Suppressor macrophage (primary cell): ENCODE measurements around the gene CHST12.
"Not testable (repeated sequence)": the region's sequence is repeated elsewhere in the genome, so short reads cannot be mapped to it uniquely, and the experiment has no call there.

Source experiments
- DNase-seq, 4 experiments: peaks; one replicate each; pipeline ENCODE4 v3.0.0-alpha.2; 2020 to 2022
- total RNA-seq, 17 experiments: gene quantifications; one replicate each; lab custom pipeline; 2026; ENCODE audit warnings: mixed read lengths in 6 of 17, inconsistent platforms in 3 of 17; lab: John Stamatoyannopoulos, UW

The CHST12 gene
- 5.5 to 17.8 (median 11.7) reads per million in 17 experiments for total RNA-seq

DNA sequence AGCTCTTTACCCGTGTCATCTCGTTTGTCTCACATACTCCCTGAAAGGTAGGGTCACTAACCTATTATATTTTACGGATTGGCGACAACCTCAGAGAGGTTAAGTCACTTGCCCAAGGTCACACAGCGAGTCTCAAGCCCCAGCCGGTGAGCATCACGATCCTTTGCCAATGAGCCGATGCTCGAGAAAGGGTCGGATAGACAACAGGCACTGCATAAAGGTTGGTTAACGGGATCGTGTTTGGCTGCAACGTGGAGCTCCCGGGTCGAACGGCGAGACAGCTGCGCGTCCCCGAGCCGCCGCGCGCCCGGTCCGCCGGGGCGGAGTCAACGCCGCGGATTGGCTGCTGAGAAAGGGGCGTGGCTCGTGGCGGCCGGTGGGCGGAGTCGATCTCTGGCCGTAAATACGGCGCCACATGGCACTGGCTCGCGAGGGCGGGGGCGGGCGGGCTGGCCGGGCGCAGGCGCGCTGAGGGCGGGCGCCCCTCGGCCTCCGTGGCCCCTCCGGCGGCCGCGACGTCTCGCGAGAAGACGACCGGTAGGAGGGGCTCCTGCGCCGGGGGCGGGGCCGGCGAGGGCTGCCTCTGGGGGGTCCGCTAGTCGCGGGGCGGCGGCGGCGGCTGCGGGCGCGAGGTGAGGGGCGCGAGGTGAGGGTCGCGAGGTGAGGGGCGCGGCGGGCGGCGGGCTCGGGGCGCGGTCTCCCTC is at the start of gene CHST12:
Gene CHST12 (plus strand): TSS at position 598 of the 704 bp plus-strand sequence. CDS start 29,029 bp downstream, outside the sequence.
- peak; percentile 96 to 99 (median 98) for DNase-seq

DNA sequence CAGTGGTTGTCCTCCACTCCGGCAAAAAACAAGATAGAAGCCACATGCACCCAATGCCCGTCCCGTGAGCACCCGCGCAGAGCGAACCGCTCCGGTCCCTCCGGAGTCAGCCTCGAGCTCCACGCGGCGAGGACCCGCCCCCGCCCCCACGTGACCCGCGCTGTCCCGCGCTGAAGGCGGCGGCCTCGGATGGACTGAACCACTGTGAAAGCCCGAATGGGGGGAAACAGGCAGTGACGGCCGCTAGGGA is 49.5 kb upstream of the CHST12 start:
- peak; percentile 90 to 96 (median 94) for DNase-seq

DNA sequence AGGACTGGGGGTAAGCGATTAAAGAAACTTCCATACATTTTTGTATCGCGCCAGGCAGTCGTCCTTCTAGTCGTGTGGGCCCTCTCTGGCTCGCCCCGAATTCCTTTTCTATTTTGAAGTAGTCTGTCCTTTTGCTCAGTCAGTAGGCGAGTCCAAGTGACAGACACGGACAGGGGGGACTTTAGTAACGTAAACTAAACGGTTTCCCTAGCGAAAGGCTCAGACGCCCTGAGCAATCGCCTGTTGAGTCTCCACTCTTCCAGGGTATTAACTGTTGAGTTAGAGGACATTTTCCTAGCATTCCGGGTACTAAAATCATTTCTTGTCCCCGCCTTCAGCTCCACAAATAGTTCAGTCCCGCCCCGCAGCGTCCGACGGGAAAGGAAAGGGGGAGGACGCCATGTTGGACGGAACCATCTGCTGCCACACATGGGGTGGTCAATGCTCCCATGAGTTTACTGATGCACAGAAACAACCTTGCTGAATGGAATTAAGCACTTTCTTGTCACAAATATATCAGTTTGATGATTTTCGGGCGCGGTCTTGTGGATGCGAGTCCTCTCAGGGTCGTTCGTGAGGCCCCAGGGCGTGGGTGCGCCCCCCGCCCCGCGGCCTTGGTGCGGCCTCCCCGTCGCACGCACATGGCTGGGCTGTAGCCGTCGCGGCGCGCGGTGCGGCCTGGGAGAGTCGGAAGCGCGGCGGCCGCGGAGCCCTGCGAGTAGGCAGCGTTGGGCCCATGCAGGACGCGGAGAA is 49.0 kb upstream of the CHST12 start, which contains the start of gene EIF3B:
Gene EIF3B (plus strand): TSS at position 642 of the 753 bp plus-strand sequence. CDS start 95 bp downstream, at position 737.
- peak; percentile 95 to 98 (median 96) for DNase-seq

DNA sequence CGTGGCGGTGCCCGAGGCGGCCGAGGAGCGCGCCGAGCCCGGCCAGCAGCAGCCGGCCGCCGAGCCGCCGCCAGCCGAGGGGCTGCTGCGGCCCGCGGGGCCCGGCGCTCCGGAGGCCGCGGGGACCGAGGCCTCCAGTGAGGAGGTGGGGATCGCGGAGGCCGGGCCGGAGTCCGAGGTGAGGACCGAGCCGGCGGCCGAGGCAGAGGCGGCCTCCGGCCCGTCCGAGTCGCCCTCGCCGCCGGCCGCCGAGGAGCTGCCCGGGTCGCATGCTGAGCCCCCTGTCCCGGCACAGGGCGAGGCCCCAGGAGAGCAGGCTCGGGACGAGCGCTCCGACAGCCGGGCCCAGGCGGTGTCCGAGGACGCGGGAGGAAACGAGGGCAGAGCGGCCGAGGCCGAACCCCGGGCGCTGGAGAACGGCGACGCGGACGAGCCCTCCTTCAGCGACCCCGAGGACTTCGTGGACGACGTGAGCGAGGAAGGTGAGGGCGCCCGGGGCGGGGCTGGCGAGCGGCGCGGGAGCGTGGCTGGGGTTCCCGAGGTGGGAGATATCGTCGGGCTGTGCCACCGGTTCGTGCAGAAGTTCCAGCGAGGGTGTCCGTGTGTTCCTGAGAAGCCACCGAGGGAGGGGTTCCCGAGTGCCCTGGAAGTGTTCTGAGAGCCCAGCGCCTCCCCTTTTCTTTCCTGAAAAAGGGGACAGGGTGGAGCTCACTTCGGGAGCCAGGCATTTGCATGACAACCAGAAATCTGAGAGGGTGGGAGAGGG is 48.3 kb upstream of the CHST12 start:
- peak; percentile 5 to 44 (median 32) for DNase-seq

DNA sequence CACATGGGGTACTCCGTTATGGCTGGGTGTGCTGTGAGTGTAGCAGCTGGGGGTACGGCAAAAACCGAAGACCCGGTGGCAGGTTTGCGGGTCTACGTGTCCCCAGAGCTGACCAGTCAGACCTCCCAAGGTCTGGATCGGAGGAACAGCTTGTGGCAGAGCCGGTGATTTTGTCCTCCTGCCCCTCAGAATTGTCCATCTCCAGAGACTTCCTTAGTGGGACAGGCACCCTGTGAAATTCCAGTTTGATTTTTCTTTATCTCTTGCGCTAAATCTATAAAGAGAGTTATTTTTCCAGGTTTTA is 47.8 kb upstream of the CHST12 start:
- peak in 2 of 4 experiments; percentile 10 to 18 for DNase-seq

DNA sequence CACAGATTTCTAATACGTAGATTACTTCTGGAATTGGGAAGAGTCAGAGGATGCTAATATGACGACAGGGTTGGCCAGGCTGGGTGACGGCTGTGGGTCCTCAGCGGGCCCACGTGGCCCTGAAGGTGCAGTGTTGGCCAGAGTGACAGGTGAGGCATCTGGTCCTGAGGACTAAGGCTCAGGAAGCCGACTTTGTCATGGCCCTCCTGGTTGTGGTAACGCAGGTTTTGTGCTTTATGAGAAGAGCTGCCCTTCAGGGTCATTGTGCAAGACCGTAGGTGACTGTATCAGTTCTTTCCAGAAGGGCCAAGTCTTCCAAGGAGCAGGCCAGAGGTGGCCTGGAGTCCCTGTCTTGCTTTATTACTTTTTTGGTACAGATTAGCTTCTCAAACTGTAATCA is 46.2 kb upstream of the CHST12 start:
- no peak for DNase-seq

DNA sequence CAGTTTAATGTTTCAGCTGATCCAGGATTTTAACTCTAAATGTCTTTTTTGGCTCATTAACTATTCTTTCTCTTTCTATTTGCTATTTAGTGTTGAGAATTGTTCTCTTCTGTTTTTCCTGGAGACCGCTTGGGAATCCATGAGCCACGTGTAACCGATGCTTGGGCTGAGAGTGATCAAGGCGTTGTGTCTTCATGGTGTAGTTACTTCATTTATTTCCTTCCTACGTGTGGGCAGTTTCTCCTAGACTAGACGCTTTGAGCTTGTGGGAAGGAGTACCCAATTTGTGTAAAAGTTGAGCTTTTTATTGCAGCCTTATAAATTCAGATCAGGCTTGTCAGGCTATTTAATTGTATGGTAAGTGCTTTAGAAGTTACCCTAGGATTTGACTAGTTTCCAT is 45.8 kb upstream of the CHST12 start:
- DNase-seq: peak; percentile 12 to 52 (median 48)

DNA sequence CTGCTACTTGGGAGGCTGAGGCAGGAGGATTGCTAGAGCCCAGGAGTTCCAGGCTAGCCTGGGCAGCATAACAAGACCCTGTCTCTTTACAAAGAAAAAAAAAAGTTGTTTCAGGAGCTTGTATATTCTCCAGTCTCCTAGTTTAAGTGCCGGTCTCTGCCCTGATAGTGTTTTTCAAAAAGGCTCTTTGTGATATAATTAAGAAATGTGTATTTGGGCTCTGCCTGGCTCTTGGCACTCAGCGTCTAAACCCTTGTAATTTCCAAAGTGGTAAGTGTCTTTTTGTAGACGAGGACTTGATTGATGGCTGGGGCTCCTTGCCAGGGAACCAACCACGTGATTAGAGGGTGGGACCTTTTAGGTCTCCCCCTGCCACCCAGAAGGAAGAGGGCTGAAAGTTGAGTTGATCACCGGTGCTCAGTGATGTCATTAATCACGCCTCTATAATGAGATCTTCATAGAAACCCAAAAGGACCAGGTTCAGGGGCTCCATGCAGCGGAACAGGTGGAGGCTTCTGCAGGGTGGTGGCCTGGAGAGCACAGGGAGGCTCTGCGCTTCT is 44.4 kb upstream of the CHST12 start:
- no peak for DNase-seq

DNA sequence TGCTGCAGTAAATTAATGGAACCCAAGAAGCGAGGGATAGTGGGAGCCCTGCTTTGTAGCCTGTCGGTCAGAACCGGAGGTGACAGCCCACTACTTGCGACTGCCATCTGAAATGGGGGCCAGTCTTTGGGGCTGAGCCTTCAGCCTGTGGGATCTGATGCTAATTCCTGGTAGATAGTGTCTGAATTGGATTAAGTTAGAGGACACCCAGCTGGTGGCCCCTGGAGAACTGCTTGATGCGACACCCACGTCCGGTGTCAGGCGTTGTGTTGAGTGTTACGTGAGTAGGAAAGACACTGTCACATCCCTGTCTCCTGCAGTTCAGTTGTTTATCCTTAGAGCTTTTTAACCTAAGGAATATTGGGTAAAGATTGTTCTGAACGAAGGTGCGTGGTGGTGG is 43.8 kb upstream of the CHST12 start:
- DNase-seq: no peak

DNA sequence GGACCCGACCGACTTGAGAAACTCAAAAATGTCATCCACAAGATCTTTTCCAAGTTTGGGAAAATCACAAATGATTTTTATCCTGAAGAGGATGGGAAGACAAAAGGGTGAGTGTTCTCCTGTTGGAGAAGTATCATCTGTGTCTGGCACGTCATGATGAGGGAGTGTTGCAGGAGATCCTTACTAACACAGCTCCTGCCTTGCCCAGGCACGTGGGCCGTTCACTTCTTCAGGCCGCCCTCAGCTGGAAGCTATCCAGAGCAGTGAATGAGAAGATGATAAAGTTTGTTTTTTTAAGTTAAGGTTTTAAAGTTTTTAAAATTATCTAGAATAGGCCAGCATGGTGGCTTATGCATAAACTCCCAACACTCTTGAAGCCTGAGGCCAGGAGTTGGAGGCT is 42.6 kb upstream of the CHST12 start:
- no peak for DNase-seq

DNA sequence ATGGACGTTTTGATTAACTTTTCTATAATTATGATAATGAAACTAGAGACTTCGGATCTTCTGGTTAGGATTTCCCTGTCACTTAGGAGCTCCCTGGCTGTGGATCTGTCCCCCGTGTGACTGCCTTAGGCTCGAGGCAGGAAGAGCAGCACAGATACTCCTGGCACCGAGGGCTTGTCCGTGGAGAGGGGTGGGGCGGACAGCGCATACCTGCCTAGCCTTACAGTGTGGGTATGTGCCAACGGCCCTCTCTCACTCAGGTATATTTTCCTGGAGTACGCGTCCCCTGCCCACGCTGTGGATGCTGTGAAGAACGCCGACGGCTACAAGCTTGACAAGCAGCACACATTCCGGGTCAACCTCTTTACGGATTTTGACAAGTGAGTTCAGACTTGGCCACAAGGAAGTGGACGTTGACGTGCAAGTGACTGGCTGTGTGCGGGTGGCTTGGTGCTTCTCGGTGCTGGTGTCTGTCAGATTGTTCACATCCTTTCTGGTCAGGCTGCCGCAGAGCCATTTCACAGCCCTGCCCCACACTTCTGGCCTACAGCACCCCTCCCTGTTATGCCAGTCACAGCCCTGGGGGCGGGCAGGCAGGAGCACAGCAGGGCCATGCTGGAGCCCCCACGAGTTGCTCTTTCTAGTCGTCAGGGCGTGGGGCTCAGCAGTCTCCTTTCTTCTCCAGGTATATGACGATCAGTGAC is 40.9 kb upstream of the CHST12 start:
- DNase-seq: no peak

DNA sequence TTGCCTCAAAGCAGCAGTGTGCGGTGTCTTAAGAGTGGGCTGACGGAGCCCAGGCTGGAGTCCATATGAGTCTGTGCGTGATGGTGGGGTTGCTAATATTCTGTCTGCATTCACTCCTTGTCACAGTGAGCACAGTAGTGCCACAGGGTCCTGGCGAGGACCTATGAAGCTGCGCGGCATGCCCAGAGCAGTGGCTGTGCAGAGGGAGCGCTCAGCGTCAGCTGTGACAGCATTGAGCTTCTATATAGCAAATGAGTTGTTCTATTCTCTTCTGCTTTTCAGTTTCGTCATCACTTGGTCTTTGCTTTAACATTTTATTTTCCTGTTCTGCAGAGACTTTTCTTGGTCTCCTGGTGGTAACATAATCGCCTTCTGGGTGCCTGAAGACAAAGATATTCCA is 34.3 kb upstream of the CHST12 start:
- no peak for DNase-seq

DNA sequence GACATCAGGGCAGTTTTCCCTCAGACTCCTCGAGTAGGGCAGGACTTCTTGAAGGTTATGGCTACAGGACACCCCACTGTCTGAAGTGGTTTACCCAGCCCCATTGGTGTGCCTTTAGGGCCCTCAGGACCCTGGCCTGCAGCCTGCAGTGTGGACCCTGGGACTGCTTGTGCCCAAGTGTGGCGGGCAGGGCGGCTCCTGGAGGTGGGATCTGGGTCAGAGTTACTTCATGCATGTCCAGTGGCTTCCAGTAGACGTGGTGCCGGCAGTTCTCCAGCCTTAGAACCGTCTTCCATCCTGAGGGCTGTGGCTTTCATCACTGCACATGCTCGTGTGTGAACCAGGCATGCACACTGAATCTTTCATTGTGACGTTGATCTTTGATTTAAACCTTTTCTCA is 32.1 kb upstream of the CHST12 start:
- DNase-seq: no peak

DNA sequence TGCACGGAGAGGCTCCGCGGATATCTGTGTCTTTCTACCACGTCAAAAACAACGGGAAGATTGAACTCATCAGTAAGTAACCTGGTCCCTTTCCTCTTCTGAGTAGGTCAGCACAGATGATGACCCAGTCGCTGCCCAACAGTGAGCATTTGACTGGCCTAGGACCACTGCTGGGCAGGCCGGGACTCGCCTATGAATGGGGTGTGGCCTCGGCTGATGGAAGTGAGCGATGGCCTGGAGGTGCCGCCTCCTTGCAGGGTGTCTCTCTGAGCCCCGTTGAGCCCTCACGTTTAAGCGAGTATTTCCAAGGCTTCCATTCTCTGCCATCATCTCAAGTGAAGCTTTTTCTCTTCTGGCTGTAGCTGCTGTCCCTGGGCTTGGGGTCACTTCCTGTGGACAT is 30.7 kb upstream of the CHST12 start:
- DNase-seq: no peak

DNA sequence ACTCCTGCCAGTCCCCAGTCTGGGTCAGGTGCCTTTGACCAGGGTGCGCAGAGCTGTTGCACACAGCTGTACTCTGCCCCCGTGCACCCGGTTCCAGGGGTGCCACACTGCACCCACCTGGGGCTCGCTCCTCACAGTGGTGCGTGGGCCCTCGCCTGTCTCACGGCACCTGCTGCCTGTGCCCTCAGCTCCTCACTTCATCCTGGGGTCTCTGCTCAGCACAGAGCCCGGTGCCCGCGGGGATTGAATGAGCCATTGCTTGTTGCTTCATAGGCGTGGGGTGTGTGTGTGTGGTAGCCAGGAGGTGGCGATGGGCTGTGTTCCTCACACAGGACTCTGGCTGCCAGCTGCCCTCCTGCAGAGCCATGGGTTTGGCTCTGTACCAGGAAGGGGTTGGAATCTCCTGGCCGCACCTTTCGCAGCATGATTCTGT is 30.3 kb upstream of the CHST12 start:
- DNase-seq: no peak

DNA sequence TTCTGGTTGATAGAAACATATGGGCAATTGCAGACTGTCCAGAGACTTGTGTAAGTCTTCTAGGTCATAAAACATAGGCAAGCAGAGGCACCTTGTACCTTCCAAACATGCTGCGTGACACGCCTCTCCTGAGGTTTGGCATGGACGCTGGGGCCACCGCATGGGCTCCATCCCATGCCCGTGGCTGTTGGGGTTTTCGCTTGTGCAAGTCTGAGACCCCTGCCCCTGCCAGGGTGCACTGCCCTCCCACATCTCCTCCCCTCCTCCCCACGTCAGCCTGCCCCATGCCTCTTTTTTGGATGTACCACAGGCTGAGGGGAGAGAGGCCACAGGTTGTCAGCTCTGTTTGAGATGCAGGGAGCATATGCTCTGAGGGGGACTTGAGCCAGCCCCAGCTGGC is 29.8 kb upstream of the CHST12 start:
- no peak for DNase-seq

DNA sequence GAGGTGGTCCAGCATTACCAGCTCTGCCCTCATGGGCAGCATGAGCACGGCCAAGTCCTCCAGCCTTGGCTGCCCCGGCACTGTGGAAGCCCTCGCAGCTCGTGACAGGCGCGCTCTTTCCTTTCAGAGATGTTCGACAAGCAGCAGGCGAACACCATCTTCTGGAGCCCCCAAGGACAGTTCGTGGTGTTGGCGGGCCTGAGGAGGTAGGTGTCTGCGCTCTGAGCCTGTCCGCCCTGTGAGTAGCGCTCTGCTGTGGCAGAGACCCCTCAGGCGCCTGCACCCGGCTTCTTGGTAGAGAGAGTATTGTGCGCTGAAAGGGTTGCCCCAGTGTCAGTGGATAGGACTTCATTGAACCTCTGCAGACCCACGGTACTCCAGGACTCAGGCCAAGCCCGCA is 29.0 kb upstream of the CHST12 start:
- DNase-seq: no peak

DNA sequence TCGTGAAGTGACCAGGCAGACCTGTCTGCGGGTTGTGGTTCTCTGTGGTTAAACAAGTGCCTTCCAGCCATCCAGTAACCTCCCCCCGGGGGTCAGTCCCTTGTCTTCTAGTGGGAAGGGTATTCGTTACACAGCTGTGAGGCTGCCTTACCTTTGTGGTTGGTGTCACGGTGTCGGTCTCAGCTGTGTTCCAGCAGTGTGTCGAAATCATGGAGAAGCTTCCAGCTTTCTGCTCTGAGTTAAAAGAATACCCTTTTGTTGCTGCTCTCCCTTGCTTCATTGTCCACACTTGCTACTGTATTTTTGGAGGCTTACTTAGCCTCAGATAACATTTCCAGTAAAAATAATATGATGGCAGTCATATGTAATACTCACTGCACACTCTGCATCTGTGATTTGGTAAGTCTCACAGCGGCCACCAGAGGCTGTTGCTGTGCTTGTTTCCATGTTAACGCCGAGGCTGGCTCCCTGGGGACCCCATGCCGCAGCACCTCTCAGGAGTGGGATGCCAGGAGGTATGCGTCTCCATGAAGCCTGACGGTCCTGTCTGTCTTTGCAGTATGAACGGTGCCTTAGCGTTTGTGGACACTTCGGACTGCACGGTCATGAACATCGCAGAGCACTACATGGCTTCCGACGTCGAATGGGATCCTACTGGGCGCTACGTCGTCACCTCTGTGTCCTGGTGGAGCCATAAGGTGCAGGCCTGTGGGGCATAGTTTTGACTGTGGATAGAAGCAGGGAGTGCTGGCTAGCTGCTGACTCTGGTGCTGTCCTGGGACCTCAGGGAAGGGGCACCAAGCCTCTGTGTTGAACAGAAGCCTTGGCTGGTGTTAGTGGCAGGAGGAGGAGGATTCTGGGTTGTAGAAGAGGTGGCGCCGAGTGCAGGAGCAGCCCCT is 28.3 kb upstream of the CHST12 start:
- DNase-seq: no peak

DNA sequence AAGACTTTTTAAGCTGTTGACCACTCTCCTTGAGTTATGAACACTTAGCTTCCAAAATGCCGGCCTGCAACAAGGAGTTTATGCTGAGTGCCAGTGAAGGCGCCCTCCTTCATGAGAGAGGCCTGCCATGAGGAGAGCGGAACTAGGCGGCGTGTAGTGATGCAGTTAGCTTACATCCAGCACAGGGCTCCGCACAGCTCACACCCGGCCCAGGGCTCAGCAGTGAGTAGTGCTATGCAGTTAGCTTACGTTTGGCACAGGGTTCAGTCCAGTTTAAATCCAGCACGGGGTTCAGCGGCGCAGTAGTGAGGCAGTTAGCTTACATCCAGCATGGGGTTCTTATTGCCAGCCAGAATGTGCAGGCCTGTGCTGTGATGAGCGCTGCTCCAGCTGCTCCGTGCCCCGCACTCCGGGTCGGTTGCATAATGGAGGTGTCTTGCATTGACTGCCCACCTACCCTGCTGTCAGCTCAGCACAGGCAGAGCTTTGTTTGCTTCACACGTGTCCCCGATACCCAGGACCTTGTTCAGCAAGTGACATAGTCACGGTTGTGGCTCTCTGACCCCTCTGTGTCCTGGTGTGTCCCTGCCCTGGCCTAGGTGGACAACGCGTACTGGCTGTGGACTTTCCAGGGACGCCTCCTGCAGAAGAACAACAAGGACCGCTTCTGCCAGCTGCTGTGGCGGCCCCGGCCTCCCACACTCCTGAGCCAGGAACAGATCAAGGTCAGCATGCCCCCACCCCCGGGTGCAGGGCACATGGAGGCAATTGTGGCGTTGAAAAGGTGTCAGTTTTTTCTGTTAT is 26.9 kb upstream of the CHST12 start:
- no peak for DNase-seq

DNA sequence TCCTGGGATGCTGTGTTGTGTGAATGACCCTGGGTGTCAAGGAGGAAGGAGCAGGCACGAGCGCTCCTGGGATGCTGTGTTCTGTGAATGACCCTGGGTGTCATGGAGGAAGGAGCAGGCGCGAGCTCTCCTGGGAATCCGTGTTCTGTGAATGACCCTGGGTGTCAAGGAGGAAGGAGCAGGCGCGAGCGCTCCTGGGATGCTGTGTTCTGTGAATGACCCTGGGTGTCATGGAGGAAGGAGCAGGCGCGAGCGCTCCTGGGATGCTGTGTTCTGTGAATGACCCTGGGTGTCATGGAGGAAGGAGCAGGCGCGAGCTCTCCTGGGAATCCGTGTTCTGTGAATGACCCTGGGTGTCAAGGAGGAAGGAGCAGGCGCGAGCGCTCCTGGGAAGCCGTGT is 25.9 kb upstream of the CHST12 start:
- DNase-seq: not testable (repeated sequence)

DNA sequence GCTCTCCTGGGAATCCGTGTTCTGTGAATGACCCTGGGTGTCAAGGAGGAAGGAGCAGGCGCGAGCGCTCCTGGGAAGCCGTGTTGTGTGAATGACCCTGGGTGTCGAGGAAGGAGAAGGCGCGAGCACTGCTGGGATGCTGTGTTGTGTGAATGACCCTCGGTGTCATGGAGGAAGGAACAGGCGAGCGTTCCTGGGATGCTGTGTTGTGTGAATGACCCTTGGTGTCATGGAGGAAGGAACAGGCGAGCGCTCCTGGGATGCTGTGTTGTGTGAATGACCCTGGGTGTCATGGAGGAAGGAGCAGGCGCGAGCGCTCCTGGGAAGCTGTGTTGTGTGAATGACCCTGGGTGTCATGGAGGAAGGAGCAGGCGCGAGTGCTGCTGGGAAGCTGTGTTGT is 25.3 kb upstream of the CHST12 start:
- not testable (repeated sequence) for DNase-seq
